SK-N-SH treated with all-trans-retinoic acid at 6 μM for 48 hours (cell line): ENCODE data around the gene TSEN34.
"Not testable (repeated sequence)": the region's sequence is repeated elsewhere in the genome, so short reads cannot be mapped to it uniquely, and the experiment has no call there.

ENCODE experiments used
- ATAC-seq: fragments of 200-7000 bp; cut with Tn5 transposase; 3 replicates; pipeline ENCODE4 v1.9.1; 2020; ENCODE audit warnings: mild to moderate bottlenecking, moderate library complexity
- ARNTL ChIP-seq: fragments of 450-650 bp; formaldehyde crosslinking; IDR thresholded peaks from 2 replicates; pipeline ENCODE4 v1.5.0; 2020; ENCODE audit warnings: low read depth, mild to moderate bottlenecking, moderate library complexity, borderline replicate concordance
- BACH2 ChIP-seq: fragments of 250-450 bp; sonication (Bioruptor Pico); IDR thresholded peaks from 2 replicates; pipeline ENCODE4 v1.9.0; 2021; ENCODE audit warnings: mild to moderate bottlenecking, borderline replicate concordance
- CSDC2 ChIP-seq: fragments of 250-450 bp; sonication (Bioruptor Pico); IDR thresholded peaks from 2 replicates; pipeline ENCODE4 v1.5.0; 2020; ENCODE audit warnings: mild to moderate bottlenecking, moderate library complexity
- ESRRG ChIP-seq: fragments of 250-450 bp; sonication (Bioruptor Pico); IDR thresholded peaks from 2 replicates; pipeline ENCODE4 v1.6.1; 2021; ENCODE audit warnings: mild to moderate bottlenecking
- GLIS3 ChIP-seq: fragments of 250-450 bp; sonication (Bioruptor Pico); IDR thresholded peaks from 2 replicates; pipeline ENCODE4 v1.5.0; 2020; ENCODE audit warnings: mild to moderate bottlenecking, moderate library complexity
- ISL1 ChIP-seq: fragments of 250-450 bp; sonication (Bioruptor Pico); IDR thresholded peaks from 2 replicates; pipeline ENCODE4 v2.1.2; 2022; ENCODE audit warnings: mild to moderate bottlenecking, moderate library complexity
- OSR1 ChIP-seq: fragments of 250-450 bp; sonication (Bioruptor Pico); IDR thresholded peaks from 2 replicates; pipeline ENCODE4 v1.8.0; 2022; ENCODE audit warnings: moderate library complexity, mild to moderate bottlenecking, inconsistent platforms
- RARB ChIP-seq: fragments of 250-450 bp; sonication (Bioruptor Pico); IDR thresholded peaks from 2 replicates; pipeline ENCODE4 v1.8.0; 2021; ENCODE audit warnings: mild to moderate bottlenecking, moderate library complexity
- SNAI2 ChIP-seq: fragments of 250-450 bp; sonication (Bioruptor Pico); IDR thresholded peaks from 2 replicates; pipeline ENCODE4 v1.5.0; 2020; ENCODE audit warnings: mild to moderate bottlenecking, moderate library complexity
- TCF4 ChIP-seq: fragments of 250-450 bp; sonication (Bioruptor Pico); IDR thresholded peaks from 2 replicates; pipeline ENCODE4 v1.8.0; 2021; ENCODE audit warnings: mild to moderate bottlenecking, moderate library complexity, borderline replicate concordance
- TOX ChIP-seq: fragments of 250-450 bp; sonication (Bioruptor Pico); IDR thresholded peaks from 2 replicates; pipeline ENCODE4 v1.8.0; 2021; ENCODE audit warnings: mild to moderate bottlenecking, moderate library complexity, borderline replicate concordance
- ZC3H10 ChIP-seq: fragments of 250-450 bp; sonication (Bioruptor Pico); IDR thresholded peaks from 2 replicates; pipeline ENCODE4 v1.5.1; 2021; ENCODE audit warnings: mild to moderate bottlenecking, moderate library complexity
- ZFP3 ChIP-seq: fragments of 250-450 bp; sonication (Bioruptor Pico); IDR thresholded peaks from 2 replicates; pipeline ENCODE4 v1.5.0; 2020; ENCODE audit warnings: mild to moderate bottlenecking, moderate library complexity
- ZFP30 ChIP-seq: fragments of 450-650 bp; formaldehyde crosslinking; IDR thresholded peaks from 2 replicates; pipeline ENCODE4 v1.5.0; 2022; ENCODE audit warnings: mild to moderate bottlenecking, moderate library complexity
- ZNF565 ChIP-seq: fragments of 450-650 bp; formaldehyde crosslinking; conservative IDR thresholded peaks from 2 replicates; pipeline ENCODE4 v1.5.0; 2020; ENCODE audit warnings: low read depth, mild to moderate bottlenecking, moderate library complexity
- ZNF70 ChIP-seq: fragments of 450-650 bp; formaldehyde crosslinking; IDR thresholded peaks from 2 replicates; pipeline ENCODE4 v1.5.0; 2020; ENCODE audit warnings: mild to moderate bottlenecking, moderate library complexity
- ZNF8 ChIP-seq: fragments of 450-650 bp; formaldehyde crosslinking; IDR thresholded peaks from 2 replicates; pipeline ENCODE4 v1.5.0; 2020; ENCODE audit warnings: mild to moderate bottlenecking, moderate library complexity
- TF ChIP-seq, protein P1 (sequence below): fragments of 250-450 bp; sonication (Bioruptor Pico); IDR thresholded peaks from 2 replicates; pipeline ENCODE4 v1.5.1; 2021; ENCODE audit warnings: mild to moderate bottlenecking, moderate library complexity
- TF ChIP-seq, protein P2 (sequence below): fragments of 250-450 bp; sonication (Bioruptor Pico); IDR thresholded peaks from 2 replicates; pipeline ENCODE4 v1.5.0; 2020; ENCODE audit warnings: mild to moderate bottlenecking, moderate library complexity
- TF ChIP-seq, protein P3 (sequence below): fragments of 250-450 bp; sonication (Bioruptor Pico); IDR thresholded peaks from 2 replicates; pipeline ENCODE4 v1.8.0; 2021; ENCODE audit warnings: low read depth, mild to moderate bottlenecking, moderate library complexity, borderline replicate concordance
- TF ChIP-seq, protein P4 (sequence below): fragments of 250-450 bp; sonication (Bioruptor Pico); IDR thresholded peaks from 2 replicates; pipeline ENCODE4 v1.8.0; 2020; ENCODE audit warnings: mild to moderate bottlenecking, moderate library complexity, borderline replicate concordance
- TF ChIP-seq, protein P5 (sequence below): fragments of 250-450 bp; sonication (Bioruptor Pico); IDR thresholded peaks from 2 replicates; pipeline ENCODE4 v1.5.1; 2020; ENCODE audit warnings: low read depth, mild to moderate bottlenecking, moderate library complexity

TSEN34 gene

DNA sequence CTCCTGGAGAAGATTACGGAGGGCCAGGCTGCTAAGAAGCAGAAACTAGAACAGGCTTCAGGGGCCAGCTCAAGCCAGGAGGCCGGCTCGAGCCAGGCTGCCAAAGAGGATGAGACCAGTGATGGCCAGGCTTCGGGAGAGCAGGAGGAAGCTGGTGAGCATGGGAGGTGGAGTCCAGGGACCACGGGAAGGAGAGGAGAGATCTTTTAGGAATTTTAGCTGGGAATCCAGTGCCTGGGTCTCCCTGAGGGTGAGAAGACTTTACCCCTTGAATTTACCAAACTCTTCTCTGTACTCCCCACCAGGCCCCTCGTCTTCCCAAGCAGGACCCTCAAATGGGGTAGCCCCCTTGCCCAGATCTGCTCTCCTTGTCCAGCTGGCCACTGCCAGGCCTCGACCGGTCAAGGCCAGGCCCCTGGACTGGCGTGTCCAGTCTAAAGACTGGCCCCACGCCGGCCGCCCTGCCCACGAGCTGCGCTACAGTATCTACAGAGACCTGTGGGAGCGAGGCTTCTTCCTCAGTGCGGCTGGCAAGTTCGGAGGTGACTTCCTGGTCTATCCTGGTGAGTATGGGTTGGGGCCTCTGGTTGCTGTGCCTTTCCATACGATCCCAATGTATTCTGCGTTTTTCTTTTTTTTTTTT is 824 bp downstream of the TSEN34 start:
- no peak for ATAC-seq
- TF ChIP-seq, protein P1, sequence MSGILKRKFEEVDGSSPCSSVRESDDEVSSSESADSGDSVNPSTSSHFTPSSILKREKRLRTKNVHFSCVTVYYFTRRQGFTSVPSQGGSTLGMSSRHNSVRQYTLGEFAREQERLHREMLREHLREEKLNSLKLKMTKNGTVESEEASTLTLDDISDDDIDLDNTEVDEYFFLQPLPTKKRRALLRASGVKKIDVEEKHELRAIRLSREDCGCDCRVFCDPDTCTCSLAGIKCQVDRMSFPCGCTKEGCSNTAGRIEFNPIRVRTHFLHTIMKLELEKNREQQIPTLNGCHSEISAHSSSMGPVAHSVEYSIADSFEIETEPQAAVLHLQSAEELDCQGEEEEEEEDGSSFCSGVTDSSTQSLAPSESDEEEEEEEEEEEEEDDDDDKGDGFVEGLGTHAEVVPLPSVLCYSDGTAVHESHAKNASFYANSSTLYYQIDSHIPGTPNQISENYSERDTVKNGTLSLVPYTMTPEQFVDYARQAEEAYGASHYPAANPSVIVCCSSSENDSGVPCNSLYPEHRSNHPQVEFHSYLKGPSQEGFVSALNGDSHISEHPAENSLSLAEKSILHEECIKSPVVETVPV (CRISPR knock-in tag), result no peak
- TF ChIP-seq ZNF565 (CRISPR knock-in tag) (no peak), ZNF70 (CRISPR knock-in tag) (no peak), RARB (CRISPR knock-in tag) (no peak), ZFP30 (CRISPR knock-in tag) (no peak), ZNF8 (no peak), TCF4 (CRISPR knock-in tag) (no peak), CSDC2 (CRISPR knock-in tag) (no peak), SNAI2 (no peak), TOX (CRISPR knock-in tag) (no peak), ZC3H10 (CRISPR knock-in tag) (no peak), ESRRG (no peak), BACH2 (CRISPR knock-in tag) (no peak), ISL1 (CRISPR knock-in tag) (no peak), ARNTL (CRISPR knock-in tag) (no peak), GLIS3 (CRISPR knock-in tag) (no peak)
- TF ChIP-seq, protein P2, sequence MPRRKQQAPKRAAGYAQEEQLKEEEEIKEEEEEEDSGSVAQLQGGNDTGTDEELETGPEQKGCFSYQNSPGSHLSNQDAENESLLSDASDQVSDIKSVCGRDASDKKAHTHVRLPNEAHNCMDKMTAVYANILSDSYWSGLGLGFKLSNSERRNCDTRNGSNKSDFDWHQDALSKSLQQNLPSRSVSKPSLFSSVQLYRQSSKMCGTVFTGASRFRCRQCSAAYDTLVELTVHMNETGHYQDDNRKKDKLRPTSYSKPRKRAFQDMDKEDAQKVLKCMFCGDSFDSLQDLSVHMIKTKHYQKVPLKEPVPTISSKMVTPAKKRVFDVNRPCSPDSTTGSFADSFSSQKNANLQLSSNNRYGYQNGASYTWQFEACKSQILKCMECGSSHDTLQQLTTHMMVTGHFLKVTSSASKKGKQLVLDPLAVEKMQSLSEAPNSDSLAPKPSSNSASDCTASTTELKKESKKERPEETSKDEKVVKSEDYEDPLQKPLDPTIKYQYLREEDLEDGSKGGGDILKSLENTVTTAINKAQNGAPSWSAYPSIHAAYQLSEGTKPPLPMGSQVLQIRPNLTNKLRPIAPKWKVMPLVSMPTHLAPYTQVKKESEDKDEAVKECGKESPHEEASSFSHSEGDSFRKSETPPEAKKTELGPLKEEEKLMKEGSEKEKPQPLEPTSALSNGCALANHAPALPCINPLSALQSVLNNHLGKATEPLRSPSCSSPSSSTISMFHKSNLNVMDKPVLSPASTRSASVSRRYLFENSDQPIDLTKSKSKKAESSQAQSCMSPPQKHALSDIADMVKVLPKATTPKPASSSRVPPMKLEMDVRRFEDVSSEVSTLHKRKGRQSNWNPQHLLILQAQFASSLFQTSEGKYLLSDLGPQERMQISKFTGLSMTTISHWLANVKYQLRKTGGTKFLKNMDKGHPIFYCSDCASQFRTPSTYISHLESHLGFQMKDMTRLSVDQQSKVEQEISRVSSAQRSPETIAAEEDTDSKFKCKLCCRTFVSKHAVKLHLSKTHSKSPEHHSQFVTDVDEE, result no peak
- TF ChIP-seq, protein P3, sequence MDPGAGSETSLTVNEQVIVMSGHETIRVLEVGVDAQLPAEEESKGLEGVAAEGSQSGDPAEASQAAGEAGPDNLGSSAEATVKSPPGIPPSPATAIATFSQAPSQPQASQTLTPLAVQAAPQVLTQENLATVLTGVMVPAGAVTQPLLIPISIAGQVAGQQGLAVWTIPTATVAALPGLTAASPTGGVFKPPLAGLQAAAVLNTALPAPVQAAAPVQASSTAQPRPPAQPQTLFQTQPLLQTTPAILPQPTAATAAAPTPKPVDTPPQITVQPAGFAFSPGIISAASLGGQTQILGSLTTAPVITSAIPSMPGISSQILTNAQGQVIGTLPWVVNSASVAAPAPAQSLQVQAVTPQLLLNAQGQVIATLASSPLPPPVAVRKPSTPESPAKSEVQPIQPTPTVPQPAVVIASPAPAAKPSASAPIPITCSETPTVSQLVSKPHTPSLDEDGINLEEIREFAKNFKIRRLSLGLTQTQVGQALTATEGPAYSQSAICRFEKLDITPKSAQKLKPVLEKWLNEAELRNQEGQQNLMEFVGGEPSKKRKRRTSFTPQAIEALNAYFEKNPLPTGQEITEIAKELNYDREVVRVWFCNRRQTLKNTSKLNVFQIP, result no peak
- TF ChIP-seq, protein P4, sequence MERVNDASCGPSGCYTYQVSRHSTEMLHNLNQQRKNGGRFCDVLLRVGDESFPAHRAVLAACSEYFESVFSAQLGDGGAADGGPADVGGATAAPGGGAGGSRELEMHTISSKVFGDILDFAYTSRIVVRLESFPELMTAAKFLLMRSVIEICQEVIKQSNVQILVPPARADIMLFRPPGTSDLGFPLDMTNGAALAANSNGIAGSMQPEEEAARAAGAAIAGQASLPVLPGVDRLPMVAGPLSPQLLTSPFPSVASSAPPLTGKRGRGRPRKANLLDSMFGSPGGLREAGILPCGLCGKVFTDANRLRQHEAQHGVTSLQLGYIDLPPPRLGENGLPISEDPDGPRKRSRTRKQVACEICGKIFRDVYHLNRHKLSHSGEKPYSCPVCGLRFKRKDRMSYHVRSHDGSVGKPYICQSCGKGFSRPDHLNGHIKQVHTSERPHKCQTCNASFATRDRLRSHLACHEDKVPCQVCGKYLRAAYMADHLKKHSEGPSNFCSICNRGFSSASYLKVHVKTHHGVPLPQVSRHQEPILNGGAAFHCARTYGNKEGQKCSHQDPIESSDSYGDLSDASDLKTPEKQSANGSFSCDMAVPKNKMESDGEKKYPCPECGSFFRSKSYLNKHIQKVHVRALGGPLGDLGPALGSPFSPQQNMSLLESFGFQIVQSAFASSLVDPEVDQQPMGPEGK (CRISPR knock-in tag), result no peak
- TF ChIP-seq, protein P5, sequence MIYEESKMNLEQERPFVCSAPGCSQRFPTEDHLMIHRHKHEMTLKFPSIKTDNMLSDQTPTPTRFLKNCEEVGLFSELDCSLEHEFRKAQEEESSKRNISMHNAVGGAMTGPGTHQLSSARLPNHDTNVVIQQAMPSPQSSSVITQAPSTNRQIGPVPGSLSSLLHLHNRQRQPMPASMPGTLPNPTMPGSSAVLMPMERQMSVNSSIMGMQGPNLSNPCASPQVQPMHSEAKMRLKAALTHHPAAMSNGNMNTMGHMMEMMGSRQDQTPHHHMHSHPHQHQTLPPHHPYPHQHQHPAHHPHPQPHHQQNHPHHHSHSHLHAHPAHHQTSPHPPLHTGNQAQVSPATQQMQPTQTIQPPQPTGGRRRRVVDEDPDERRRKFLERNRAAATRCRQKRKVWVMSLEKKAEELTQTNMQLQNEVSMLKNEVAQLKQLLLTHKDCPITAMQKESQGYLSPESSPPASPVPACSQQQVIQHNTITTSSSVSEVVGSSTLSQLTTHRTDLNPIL, result no peak

DNA sequence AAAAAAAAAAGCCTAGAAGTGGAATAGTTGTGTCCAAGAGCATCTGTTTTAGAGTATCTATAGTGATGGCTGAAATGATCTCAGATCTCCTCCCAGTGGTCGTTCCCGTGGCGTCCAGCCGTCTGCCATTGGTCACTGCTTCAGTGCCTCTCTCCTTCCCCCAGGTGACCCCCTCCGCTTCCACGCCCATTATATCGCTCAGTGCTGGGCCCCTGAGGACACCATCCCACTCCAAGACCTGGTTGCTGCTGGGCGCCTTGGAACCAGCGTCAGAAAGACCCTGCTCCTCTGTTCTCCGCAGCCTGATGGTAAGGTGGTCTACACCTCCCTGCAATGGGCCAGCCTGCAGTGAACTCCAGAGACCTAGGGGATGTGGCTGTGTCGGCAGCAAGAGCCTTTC is 1.9 kb downstream of the TSEN34 start:
- ATAC-seq, result no peak
- TF ChIP-seq BACH2 (CRISPR knock-in tag), result no peak
- no peak for TF ChIP-seq ZNF565 (CRISPR knock-in tag)
- no peak for TF ChIP-seq ZNF8
- no peak for TF ChIP-seq ISL1 (CRISPR knock-in tag)
- TF ChIP-seq TOX (CRISPR knock-in tag), result no peak
- TF ChIP-seq SNAI2, result no peak
- no peak for TF ChIP-seq RARB (CRISPR knock-in tag)
- no peak for TF ChIP-seq OSR1 (CRISPR knock-in tag)
- no peak for TF ChIP-seq TCF4 (CRISPR knock-in tag)
- TF ChIP-seq ZFP3 (CRISPR knock-in tag), result no peak
- no peak for TF ChIP-seq CSDC2 (CRISPR knock-in tag)
- TF ChIP-seq ESRRG, result no peak

DNA sequence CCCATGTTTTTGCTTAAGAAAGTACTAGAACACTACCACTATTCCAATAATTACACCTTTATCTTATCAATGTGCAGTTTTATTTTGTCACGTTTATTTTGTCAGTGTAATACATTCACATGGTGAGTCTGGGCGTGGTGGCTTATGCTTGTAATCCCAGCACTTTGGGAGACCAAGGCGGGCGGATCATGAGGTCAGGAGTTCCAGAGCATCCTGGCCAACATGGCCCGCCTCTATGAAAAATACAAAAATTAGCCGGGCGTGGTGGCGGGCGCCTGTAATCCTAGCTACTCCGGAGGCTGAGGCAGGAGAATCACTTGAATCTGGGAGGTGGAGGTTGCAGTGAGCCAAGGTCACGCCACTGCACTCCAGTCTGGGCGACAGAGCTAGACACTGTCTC is 3.4 kb downstream of the TSEN34 start:
- not testable (repeated sequence) for ATAC-seq
